HCT116 (cell line): ENCODE results near the gene FAM83F.

Experiments used
- POLR2A ChIP-seq: IDR thresholded peaks from 2 replicates; pipeline ENCODE4 v1.7.0; 2011; ENCODE audit warnings: borderline replicate concordance; ENCODE audit not compliant: insufficient read depth, insufficient read length; ENCODE audit errors: extremely low read depth
- ZNF274 ChIP-seq: fragments of 200-500 bp; sonication (Bioruptor generic); IDR thresholded peaks from 2 replicates; pipeline ENCODE4 v1.6.1; 2014; ENCODE audit warnings: mild to moderate bottlenecking, low read depth, low read length, inconsistent platforms
- TF ChIP-seq, protein P1 (sequence below), 3 experiments: fragments of 200-600 bp in 1 of 3; sonication (generic) in 1 of 3; IDR thresholded peaks in 2 of 3; conservative IDR thresholded peaks in 1 of 3; 2 replicates each; pipeline ENCODE4 v1.5.1; 2012 to 2017; ENCODE audit warnings: low read depth in 2 of 3, low read length in 2 of 3, antibody characterized with exemption in 1 of 3, borderline replicate concordance in 1 of 3, control low read depth in 1 of 3, mild to moderate bottlenecking in 1 of 3, mixed read lengths in 1 of 3, mixed run types in 1 of 3, moderate library complexity in 1 of 3; ENCODE audit not compliant: insufficient read depth in 1 of 3

DNA sequence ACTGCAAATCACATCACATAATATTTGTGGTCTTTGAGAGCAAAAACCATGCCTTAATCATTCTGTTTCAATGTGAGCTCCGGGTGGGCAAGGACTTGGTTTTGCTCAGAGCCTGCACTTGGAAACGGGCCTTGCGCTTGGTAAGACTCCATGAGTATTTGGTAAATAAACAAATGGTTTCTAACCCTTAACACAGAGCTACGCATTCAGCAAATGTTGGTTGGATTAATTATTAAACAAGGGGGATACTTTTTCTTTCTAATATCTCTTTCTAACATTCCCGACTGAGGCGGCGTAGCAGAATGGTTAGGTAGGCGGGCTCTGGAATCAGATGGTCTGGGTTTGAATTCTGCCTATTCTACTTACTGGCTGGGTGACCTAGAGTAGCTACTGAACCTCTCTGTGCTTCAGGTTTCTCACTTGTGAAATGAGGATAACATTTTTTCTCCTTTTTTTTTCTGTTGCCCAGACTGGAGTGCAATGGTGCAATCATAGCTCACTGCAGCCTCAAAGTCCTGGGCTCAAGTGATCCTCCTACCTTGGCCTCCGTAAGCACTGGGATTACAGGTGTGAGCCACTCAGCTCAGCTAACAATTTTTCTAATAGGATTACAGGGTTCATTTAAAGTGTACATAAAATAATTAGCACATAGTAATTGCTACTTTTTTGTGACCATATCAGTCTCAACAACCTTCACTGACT, 3.4 kb upstream of the FAM83F start:
- TF ChIP-seq, protein P1, sequence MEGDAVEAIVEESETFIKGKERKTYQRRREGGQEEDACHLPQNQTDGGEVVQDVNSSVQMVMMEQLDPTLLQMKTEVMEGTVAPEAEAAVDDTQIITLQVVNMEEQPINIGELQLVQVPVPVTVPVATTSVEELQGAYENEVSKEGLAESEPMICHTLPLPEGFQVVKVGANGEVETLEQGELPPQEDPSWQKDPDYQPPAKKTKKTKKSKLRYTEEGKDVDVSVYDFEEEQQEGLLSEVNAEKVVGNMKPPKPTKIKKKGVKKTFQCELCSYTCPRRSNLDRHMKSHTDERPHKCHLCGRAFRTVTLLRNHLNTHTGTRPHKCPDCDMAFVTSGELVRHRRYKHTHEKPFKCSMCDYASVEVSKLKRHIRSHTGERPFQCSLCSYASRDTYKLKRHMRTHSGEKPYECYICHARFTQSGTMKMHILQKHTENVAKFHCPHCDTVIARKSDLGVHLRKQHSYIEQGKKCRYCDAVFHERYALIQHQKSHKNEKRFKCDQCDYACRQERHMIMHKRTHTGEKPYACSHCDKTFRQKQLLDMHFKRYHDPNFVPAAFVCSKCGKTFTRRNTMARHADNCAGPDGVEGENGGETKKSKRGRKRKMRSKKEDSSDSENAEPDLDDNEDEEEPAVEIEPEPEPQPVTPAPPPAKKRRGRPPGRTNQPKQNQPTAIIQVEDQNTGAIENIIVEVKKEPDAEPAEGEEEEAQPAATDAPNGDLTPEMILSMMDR (IDR thresholded peaks at IDR 0.05 in 2 of 3, conservative IDR thresholded peaks at IDR 0.05 in 1 of 3; ENCODE audit: borderline replicate concordance in 1 of 3, insufficient read depth in 1 of 3, low read depth in 2 of 3, low read length in 2 of 3), result no peak
- TF ChIP-seq ZNF274 (no peak), POLR2A (no peak)
